K562 treated with DMSO at 1 percent for 24 hours (cell line): ENCODE measurements around the gene POU4F1. TPM values are rescaled to one million over a fixed set of nuclear protein-coding genes. Genes with fewer than 3 reads are reported as not detected.

Experiments
- total RNA-seq: library from RNA; unstranded; fragments of 300-600 nt; gene quantifications from 2 replicates; pipeline ENCODE4 v1.2.3, GENCODE V29; 2022; ENCODE audit warnings: low read depth; ENCODE audit not compliant: insufficient read depth

Gene POU4F1
- 2.6 and 3.0 TPM in 2 replicates for total RNA-seq

GRCh38 chr13:78603240-78603957, at the start of gene POU4F1:
POU4F1 (minus strand) TSS chr13:78603552; CDS start chr13:78603326, 226 bp downstream.

Other genes starting within 250 kb of the POU4F1 start
- gene OBI1, start 55.6 kb upstream of the POU4F1 start, total RNA-seq = 4.5 and 6.0 TPM in 2 replicates